Activated naive CD8-positive, alpha-beta T cell treated with anti-CD3 and anti-CD28 coated beads, Interleukin-2, amount 50 U/mL, for 24 hours (primary cell): ENCODE measurements around the gene KIAA1328.

Experiments used
- ATAC-seq: fragments of 150-1000 bp; cut with Tn5 transposase; one replicate; pipeline ENCODE4 v1.10.0; 2021
- DNase-seq: peaks from one replicate; pipeline ENCODE4 v3.0.0; 2021
- H3K27ac Mint-ChIP-seq: one replicate; pipeline ENCODE4 v1.8.0; 2021; ENCODE audit warnings: mild to moderate bottlenecking, mixed read lengths
- H3K27me3 Mint-ChIP-seq: one replicate; pipeline ENCODE4 v1.8.0; 2021; ENCODE audit warnings: mixed read lengths
- H3K36me3 Mint-ChIP-seq: one replicate; pipeline ENCODE4 v1.8.0; 2021; ENCODE audit warnings: low read depth, mixed read lengths
- H3K4me1 Mint-ChIP-seq: one replicate; pipeline ENCODE4 v1.8.0; 2021; ENCODE audit warnings: mixed read lengths
- H3K4me3 Mint-ChIP-seq: one replicate; pipeline ENCODE4 v1.8.0; 2021; ENCODE audit warnings: mild to moderate bottlenecking, moderate library complexity, mixed read lengths
- H3K9me3 Mint-ChIP-seq: one replicate; pipeline ENCODE4 v1.8.0; 2021; ENCODE audit warnings: mixed read lengths

Gene KIAA1328

GRCh38 chr18:37182340-37183135 lies 353.6 kb downstream of the KIAA1328 start:
- DNase-seq, result no peak
- Mint-ChIP-seq H3K4me3 (no peak overlapping the region), H3K9me3 (no peaks in the 10 kb centered on the region), H3K4me1 (no peaks in the 10 kb centered on the region), H3K27ac (no peak overlapping the region), H3K27me3 (no peaks in the 10 kb centered on the region), H3K36me3 (no peaks in the 10 kb centered on the region)
- no peak for ATAC-seq

DNA sequence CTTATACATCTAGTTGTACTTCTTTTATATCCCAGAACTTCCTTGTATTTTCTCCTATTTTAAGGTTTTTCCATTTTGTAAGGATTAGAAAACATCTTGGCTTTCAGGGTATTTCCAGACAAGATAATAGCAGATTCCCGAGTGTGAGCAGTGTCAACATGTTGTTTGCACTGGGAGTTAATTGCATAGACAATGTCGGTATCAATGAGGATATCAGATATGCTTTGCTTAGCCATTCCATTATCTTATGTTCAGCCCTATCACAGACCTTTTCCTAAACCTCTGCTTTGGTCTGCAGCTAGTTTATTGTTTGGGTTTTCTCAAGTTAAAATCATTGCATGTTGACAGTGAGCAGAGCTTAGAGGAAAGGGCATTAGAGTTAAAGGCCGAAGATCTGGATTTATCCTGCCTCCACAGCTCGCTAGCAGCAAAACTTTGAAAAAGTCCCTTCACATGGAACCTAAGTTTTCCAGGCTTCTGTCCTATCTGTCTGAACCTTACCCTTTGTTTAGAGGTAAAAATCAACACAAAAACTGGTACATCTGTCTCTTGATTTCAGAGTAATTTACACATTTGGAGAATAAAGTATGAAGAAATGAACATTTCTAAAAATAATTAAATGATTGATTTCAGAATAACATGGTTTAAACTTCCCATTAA lies 355.4 kb downstream of the KIAA1328 start:
- Mint-ChIP-seq H3K27me3 (no peaks in the 10 kb centered on the region), H3K27ac (no peak overlapping the region), H3K36me3 (no peaks in the 10 kb centered on the region), H3K4me1 (no peaks in the 10 kb centered on the region), H3K9me3 (no peaks in the 10 kb centered on the region), H3K4me3 (no peak overlapping the region)
- DNase-seq (no peak), ATAC-seq (no peak)

GRCh38 chr18:37188016-37188791 lies 359.3 kb downstream of the KIAA1328 start:
- ATAC-seq (no peak), DNase-seq (no peak)
- H3K27ac Mint-ChIP-seq, result no peak overlapping the region
- no peaks in the 10 kb centered on the region for H3K27me3 Mint-ChIP-seq
- H3K4me3 Mint-ChIP-seq, result no peak overlapping the region
- no peaks in the 10 kb centered on the region for H3K9me3 Mint-ChIP-seq
- H3K4me1 Mint-ChIP-seq, result no peaks in the 10 kb centered on the region
- H3K36me3 Mint-ChIP-seq, result no peaks in the 10 kb centered on the region

- H3K4me3 Mint-ChIP-seq, result no peak overlapping the region
- no peaks in the 10 kb centered on the region for H3K27me3 Mint-ChIP-seq
- H3K4me1 Mint-ChIP-seq, result no peaks in the 10 kb centered on the region
- H3K9me3 Mint-ChIP-seq, result peaks cover 28% of the 10 kb centered on the region
- no peak overlapping the region for H3K27ac Mint-ChIP-seq
- DNase-seq, result no peak
- no peak for ATAC-seq
- peaks cover 35% of the 10 kb centered on the region for H3K36me3 Mint-ChIP-seq
These were observed 370.8 kb downstream of the KIAA1328 start for GRCh38 chr18:37199741-37200140.

GRCh38 chr18:37207343-37207742 lies 378.4 kb downstream of the KIAA1328 start:
- H3K27me3 Mint-ChIP-seq, result no peaks in the 10 kb centered on the region
- H3K27ac Mint-ChIP-seq, result no peak overlapping the region
- peaks cover 7% of the 10 kb centered on the region for H3K36me3 Mint-ChIP-seq
- H3K4me3 Mint-ChIP-seq, result no peak overlapping the region
- ATAC-seq, result no peak
- no peaks in the 10 kb centered on the region for H3K4me1 Mint-ChIP-seq
- H3K9me3 Mint-ChIP-seq, result peaks cover 5% of the 10 kb centered on the region
- DNase-seq, result no peak

- H3K4me1 Mint-ChIP-seq, result no peaks in the 10 kb centered on the region
- H3K9me3 Mint-ChIP-seq, result peaks cover 5% of the 10 kb centered on the region
- H3K4me3 Mint-ChIP-seq, result no peak overlapping the region
These were observed 381.9 kb downstream of the KIAA1328 start for GRCh38 chr18:37210781-37211180.

GRCh38 chr18:37218022-37218590 lies 389.2 kb downstream of the KIAA1328 start:
- H3K9me3 Mint-ChIP-seq, result peaks cover 12% of the 10 kb centered on the region
- DNase-seq (no peak), ATAC-seq (no peak)
- no peak overlapping the region for H3K4me3 Mint-ChIP-seq
- no peaks in the 10 kb centered on the region for H3K27me3 Mint-ChIP-seq
- H3K36me3 Mint-ChIP-seq, result peaks cover 12% of the 10 kb centered on the region
- no peak overlapping the region for H3K27ac Mint-ChIP-seq
- no peaks in the 10 kb centered on the region for H3K4me1 Mint-ChIP-seq

More at GRCh38 chr18:37210781-37211180, 381.9 kb downstream of the KIAA1328 start:
- ATAC-seq (no peak), DNase-seq (no peak)
- peaks cover 4% of the 10 kb centered on the region for H3K36me3 Mint-ChIP-seq
- no peaks in the 10 kb centered on the region for H3K27me3 Mint-ChIP-seq
- H3K27ac Mint-ChIP-seq, result no peak overlapping the region

GRCh38 chr18:37219257-37219656 lies 390.3 kb downstream of the KIAA1328 start:
- Mint-ChIP-seq H3K27me3 (no peaks in the 10 kb centered on the region), H3K4me3 (no peak overlapping the region), H3K36me3 (peaks cover 8% of the 10 kb centered on the region), H3K27ac (no peak overlapping the region), H3K9me3 (peaks cover 9% of the 10 kb centered on the region), H3K4me1 (no peaks in the 10 kb centered on the region)
- ATAC-seq (no peak), DNase-seq (no peak)

- no peak for DNase-seq
- Mint-ChIP-seq H3K4me1 (no peaks in the 10 kb centered on the region), H3K27me3 (no peaks in the 10 kb centered on the region), H3K36me3 (peaks cover 9% of the 10 kb centered on the region), H3K4me3 (no peak overlapping the region), H3K9me3 (no peaks in the 10 kb centered on the region), H3K27ac (no peak overlapping the region)
- ATAC-seq, result no peak
These were observed 393.5 kb downstream of the KIAA1328 start for GRCh38 chr18:37222354-37222998.

DNA sequence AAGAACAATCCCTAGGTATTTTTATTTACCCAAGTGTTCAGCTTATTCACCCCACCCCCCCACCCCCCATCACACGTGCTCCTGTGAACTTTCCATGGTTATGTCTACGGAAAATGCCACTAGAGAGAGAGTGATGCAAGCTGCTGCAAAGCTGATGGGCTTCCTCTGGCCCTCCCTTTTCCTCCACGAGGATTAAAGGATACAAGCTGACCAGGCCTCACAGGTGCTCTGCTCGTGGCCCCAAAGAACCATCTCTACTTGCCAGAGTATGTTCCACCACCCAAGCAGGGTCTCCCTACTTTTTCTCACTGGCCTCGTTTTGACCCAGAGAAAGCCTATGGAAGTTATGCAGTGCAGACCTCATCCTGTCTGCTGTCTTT lies 394.1 kb downstream of the KIAA1328 start:
- Mint-ChIP-seq H3K27ac (no peak overlapping the region), H3K27me3 (no peaks in the 10 kb centered on the region), H3K4me1 (no peaks in the 10 kb centered on the region), H3K36me3 (peaks cover 12% of the 10 kb centered on the region), H3K9me3 (no peaks in the 10 kb centered on the region), H3K4me3 (no peak overlapping the region)
- ATAC-seq (no peak), DNase-seq (no peak)

DNA sequence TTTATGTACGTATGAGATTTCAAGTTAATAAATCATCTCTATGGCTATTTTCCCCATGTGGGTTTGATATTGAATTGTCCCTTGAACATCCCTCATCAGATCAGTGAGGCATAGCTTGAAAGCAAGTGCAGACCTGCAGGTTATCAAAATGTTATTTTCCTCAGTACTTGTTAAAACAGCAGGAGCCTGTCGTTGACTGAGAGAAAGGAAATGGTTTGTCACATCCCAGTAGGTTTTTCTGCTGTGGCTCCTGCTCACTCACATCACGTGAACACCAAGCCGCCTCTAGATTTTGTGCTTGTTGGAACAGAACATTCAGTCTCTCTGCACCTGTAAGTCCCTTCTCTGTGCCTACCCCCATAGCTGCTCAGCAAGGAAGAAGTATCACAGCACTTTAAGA lies 396.4 kb downstream of the KIAA1328 start:
- no peak for ATAC-seq
- DNase-seq, result no peak
- no peaks in the 10 kb centered on the region for H3K27me3 Mint-ChIP-seq
- no peaks in the 10 kb centered on the region for H3K9me3 Mint-ChIP-seq
- H3K36me3 Mint-ChIP-seq, result peaks cover 12% of the 10 kb centered on the region
- H3K4me1 Mint-ChIP-seq, result no peaks in the 10 kb centered on the region
- no peak overlapping the region for H3K4me3 Mint-ChIP-seq
- H3K27ac Mint-ChIP-seq, result no peak overlapping the region

DNA sequence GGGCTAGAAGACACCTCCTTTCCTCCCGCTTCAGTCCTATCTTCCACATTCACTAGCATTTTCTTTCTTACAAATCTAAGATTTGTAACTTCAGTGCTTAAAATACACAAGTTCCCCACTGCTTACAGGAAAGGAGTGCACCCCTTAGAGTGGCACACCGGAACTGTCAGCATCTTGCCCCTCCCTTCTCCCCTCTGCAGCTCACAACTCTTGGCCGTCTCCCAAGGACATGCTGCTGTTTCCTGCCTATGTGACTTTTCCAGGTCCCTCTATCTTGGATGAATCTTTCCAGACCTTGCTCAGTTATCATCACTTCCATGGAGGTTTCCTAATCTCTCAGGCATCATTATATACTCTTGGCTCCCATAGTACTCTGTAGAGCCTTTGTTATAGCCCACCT lies 401.8 kb downstream of the KIAA1328 start:
- DNase-seq (no peak), ATAC-seq (no peak)
- Mint-ChIP-seq H3K36me3 (peaks cover 3% of the 10 kb centered on the region), H3K9me3 (no peaks in the 10 kb centered on the region), H3K4me3 (no peak overlapping the region), H3K4me1 (no peaks in the 10 kb centered on the region), H3K27ac (no peak overlapping the region), H3K27me3 (no peaks in the 10 kb centered on the region)

- Mint-ChIP-seq H3K4me1 (no peaks in the 10 kb centered on the region), H3K27ac (no peak overlapping the region), H3K36me3 (peaks cover 3% of the 10 kb centered on the region), H3K27me3 (no peaks in the 10 kb centered on the region), H3K9me3 (no peaks in the 10 kb centered on the region), H3K4me3 (no peak overlapping the region)
- ATAC-seq, result no peak
- no peak for DNase-seq
These were observed 402.3 kb downstream of the KIAA1328 start for GRCh38 chr18:37231251-37231650.

GRCh38 chr18:37235583-37235982 lies 406.7 kb downstream of the KIAA1328 start:
- Mint-ChIP-seq H3K36me3 (no peaks in the 10 kb centered on the region), H3K27me3 (no peaks in the 10 kb centered on the region), H3K4me3 (no peak overlapping the region), H3K4me1 (no peaks in the 10 kb centered on the region), H3K9me3 (no peaks in the 10 kb centered on the region), H3K27ac (no peak overlapping the region)
- no peak for ATAC-seq
- DNase-seq, result no peak
